Astrocyte (in vitro differentiated cells and primary cell): ENCODE measurements around the gene SCRN3. TPM values are rescaled to one million over a fixed set of nuclear protein-coding genes. Genes with fewer than 3 reads are reported as not detected.

Experiments
- DNase-seq: peaks from one replicate; pipeline ENCODE4 v3.0.0-alpha.2; 2010; ENCODE audit warnings: low read depth
- FAIRE-seq: peaks from 2 replicates; lab custom pipeline; 2011; peaks lifted over from hg19 to GRCh38; lab: Jason Lieb, UNC
- H2AFZ ChIP-seq: 2 replicates; pipeline ENCODE4 v1.6.0; 2012; ENCODE audit warnings: low read depth, low read length, inconsistent platforms
- H3K27ac ChIP-seq: 2 replicates; pipeline ENCODE4 v1.5.1; 2011; ENCODE audit warnings: low read depth, low read length, inconsistent platforms
- H3K27me3 ChIP-seq: 2 replicates; pipeline ENCODE4 v1.6.0; 2011; ENCODE audit warnings: low read length, inconsistent platforms; ENCODE audit not compliant: insufficient read depth
- H3K36me3 ChIP-seq: 2 replicates; pipeline ENCODE4 v1.5.1; 2011; ENCODE audit warnings: low read length, inconsistent platforms; ENCODE audit not compliant: insufficient read depth
- H3K4me1 ChIP-seq: 2 replicates; pipeline ENCODE4 v1.5.1; 2011; ENCODE audit warnings: low read length, inconsistent platforms; ENCODE audit not compliant: insufficient read depth
- H3K4me2 ChIP-seq: 2 replicates; pipeline ENCODE4 v1.6.0; 2012; ENCODE audit warnings: low read length, inconsistent platforms
- H3K4me3 ChIP-seq: 2 replicates; pipeline ENCODE4 v1.5.1; 2011; ENCODE audit warnings: low read depth, mild to moderate bottlenecking, low read length, inconsistent platforms; ENCODE audit not compliant: insufficient read depth
- H3K79me2 ChIP-seq: 2 replicates; pipeline ENCODE4 v1.6.0; 2012; ENCODE audit warnings: mild to moderate bottlenecking, low read length, inconsistent platforms; ENCODE audit not compliant: insufficient read depth
- H3K9ac ChIP-seq: 2 replicates; pipeline ENCODE4 v1.6.0; 2012; ENCODE audit warnings: mild to moderate bottlenecking, low read length, inconsistent platforms
- H3K9me3 ChIP-seq: 2 replicates; pipeline ENCODE4 v1.5.1; 2012; ENCODE audit warnings: low read depth, mild to moderate bottlenecking, low read length, inconsistent platforms; ENCODE audit not compliant: insufficient read depth
- H4K20me1 ChIP-seq: 2 replicates; pipeline ENCODE4 v1.6.0; 2012; ENCODE audit warnings: low read length, inconsistent platforms; ENCODE audit not compliant: insufficient read depth
- H3K27ac Mint-ChIP-seq: one replicate; pipeline ENCODE4 v1.8.0; 2021; ENCODE audit warnings: mild to moderate bottlenecking, mixed read lengths; ENCODE audit not compliant: unreplicated experiment
- H3K27me3 Mint-ChIP-seq: one replicate; pipeline ENCODE4 v1.8.0; 2021; ENCODE audit warnings: low read depth, mixed read lengths; ENCODE audit not compliant: unreplicated experiment
- H3K36me3 Mint-ChIP-seq: one replicate; pipeline ENCODE4 v1.8.0; 2021; ENCODE audit warnings: low read depth, mixed read lengths; ENCODE audit not compliant: unreplicated experiment
- H3K4me1 Mint-ChIP-seq: one replicate; pipeline ENCODE4 v1.8.0; 2021; ENCODE audit warnings: low read depth, mixed read lengths; ENCODE audit not compliant: unreplicated experiment
- H3K4me3 Mint-ChIP-seq: one replicate; pipeline ENCODE4 v1.8.0; 2021; ENCODE audit warnings: mild to moderate bottlenecking, moderate library complexity, mixed read lengths; ENCODE audit not compliant: unreplicated experiment
- H3K9me3 Mint-ChIP-seq: one replicate; pipeline ENCODE4 v1.8.0; 2021; ENCODE audit warnings: mild to moderate bottlenecking, mixed read lengths; ENCODE audit not compliant: unreplicated experiment
- EZH2 ChIP-seq: IDR thresholded peaks from 2 replicates; pipeline ENCODE4 v1.6.1; 2012; ENCODE audit warnings: mild to moderate bottlenecking, low read length, inconsistent platforms; ENCODE audit not compliant: insufficient read depth
- total RNA-seq: library from RNA; stranded (reverse); gene quantifications from 2 replicates; pipeline ENCODE4 v1.2.1, GENCODE V29; 2021
- TF ChIP-seq, protein P1 (sequence below): IDR thresholded peaks from 2 replicates; pipeline ENCODE4 v1.5.1; 2011; ENCODE audit warnings: low read depth, mild to moderate bottlenecking, inconsistent platforms, low read length, moderate library complexity; ENCODE audit not compliant: insufficient read depth

Gene SCRN3
- total RNA-seq, 1 donor from 2014 or later: 20.1 TPM

DNA sequence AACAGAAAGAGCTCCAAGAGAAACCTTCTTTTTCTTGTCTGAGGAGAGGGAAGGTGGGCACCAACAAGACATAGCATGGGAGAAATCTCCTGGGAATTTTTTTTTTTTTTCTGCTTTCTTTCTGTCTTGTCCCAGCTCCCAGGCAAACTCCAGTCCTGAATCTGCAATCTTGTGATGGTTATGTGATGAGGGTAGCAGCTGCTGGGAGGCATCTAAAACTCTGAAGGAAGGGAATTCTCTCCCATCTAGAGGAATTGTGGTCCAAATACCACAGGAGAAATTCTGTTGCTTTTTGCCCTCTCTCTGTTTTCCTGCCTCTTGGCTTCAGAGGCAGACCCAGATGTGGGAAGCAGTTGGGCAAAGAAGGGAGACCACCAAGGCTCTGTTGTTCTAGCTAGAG, 16.7 kb downstream of the SCRN3 start:
- no peaks in the 10 kb centered on the region for H3K27me3 ChIP-seq
- H3K4me2 ChIP-seq: no peak overlapping the region
- Mint-ChIP-seq H3K27me3 (no peaks in the 10 kb centered on the region), H3K36me3 (peaks cover 7% of the 10 kb centered on the region), H3K4me3 (no peak overlapping the region), H3K4me1 (peaks cover 1% of the 10 kb centered on the region), H3K9me3 (no peaks in the 10 kb centered on the region), H3K27ac (no peak overlapping the region)
- H3K4me1 ChIP-seq: no peaks in the 10 kb centered on the region
- no peak overlapping the region for H2AFZ ChIP-seq
- no peak for DNase-seq
- FAIRE-seq: no peak
- no peaks in the 10 kb centered on the region for H3K79me2 ChIP-seq
- no peak overlapping the region for H3K9ac ChIP-seq
- H3K4me3 ChIP-seq: no peak overlapping the region
- H3K27ac ChIP-seq: no peak overlapping the region
- TF ChIP-seq EZH2: no peak
- TF ChIP-seq, protein P1, sequence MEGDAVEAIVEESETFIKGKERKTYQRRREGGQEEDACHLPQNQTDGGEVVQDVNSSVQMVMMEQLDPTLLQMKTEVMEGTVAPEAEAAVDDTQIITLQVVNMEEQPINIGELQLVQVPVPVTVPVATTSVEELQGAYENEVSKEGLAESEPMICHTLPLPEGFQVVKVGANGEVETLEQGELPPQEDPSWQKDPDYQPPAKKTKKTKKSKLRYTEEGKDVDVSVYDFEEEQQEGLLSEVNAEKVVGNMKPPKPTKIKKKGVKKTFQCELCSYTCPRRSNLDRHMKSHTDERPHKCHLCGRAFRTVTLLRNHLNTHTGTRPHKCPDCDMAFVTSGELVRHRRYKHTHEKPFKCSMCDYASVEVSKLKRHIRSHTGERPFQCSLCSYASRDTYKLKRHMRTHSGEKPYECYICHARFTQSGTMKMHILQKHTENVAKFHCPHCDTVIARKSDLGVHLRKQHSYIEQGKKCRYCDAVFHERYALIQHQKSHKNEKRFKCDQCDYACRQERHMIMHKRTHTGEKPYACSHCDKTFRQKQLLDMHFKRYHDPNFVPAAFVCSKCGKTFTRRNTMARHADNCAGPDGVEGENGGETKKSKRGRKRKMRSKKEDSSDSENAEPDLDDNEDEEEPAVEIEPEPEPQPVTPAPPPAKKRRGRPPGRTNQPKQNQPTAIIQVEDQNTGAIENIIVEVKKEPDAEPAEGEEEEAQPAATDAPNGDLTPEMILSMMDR: no peak
- peaks cover 2% of the 10 kb centered on the region for H3K36me3 ChIP-seq
- H3K9me3 ChIP-seq: no peaks in the 10 kb centered on the region
- no peaks in the 10 kb centered on the region for H4K20me1 ChIP-seq

DNA sequence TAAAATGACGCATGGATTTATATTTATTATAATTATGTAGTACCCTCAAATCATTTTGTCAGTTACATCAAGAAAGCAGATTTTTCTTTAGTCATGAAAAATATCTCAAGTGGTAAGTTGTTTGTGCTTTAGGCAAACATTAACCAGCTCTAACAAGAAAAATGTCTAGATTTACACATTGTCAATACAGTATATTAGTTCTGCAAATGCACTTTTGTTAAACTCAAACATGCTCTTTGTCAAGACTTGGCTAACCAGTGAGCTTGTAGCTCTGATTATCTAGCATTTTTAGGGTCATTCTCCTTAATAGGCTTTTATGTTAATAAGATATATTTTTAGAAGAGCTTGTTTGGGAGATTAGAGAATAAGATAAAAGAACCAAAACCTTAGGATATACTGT, 32.7 kb downstream of the SCRN3 start:
- H3K4me1 Mint-ChIP-seq: no peaks in the 10 kb centered on the region
- H3K27me3 Mint-ChIP-seq: no peaks in the 10 kb centered on the region
- H3K9me3 ChIP-seq: no peaks in the 10 kb centered on the region
- H3K36me3 ChIP-seq: no peaks in the 10 kb centered on the region
- H3K27ac ChIP-seq: no peak overlapping the region
- no peaks in the 10 kb centered on the region for H4K20me1 ChIP-seq
- H3K27me3 ChIP-seq: no peaks in the 10 kb centered on the region
- no peak for TF ChIP-seq EZH2
- TF ChIP-seq, protein P1: no peak
- no peaks in the 10 kb centered on the region for H3K4me1 ChIP-seq
- no peak overlapping the region for H3K4me3 ChIP-seq
- H3K4me2 ChIP-seq: no peak overlapping the region
- no peaks in the 10 kb centered on the region for H3K79me2 ChIP-seq
- H3K4me3 Mint-ChIP-seq: no peak overlapping the region
- H3K36me3 Mint-ChIP-seq: no peaks in the 10 kb centered on the region
- H2AFZ ChIP-seq: no peak overlapping the region
- DNase-seq (no peak), FAIRE-seq (no peak)
- no peak overlapping the region for H3K9ac ChIP-seq
- no peaks in the 10 kb centered on the region for H3K9me3 Mint-ChIP-seq
- no peak overlapping the region for H3K27ac Mint-ChIP-seq

DNA sequence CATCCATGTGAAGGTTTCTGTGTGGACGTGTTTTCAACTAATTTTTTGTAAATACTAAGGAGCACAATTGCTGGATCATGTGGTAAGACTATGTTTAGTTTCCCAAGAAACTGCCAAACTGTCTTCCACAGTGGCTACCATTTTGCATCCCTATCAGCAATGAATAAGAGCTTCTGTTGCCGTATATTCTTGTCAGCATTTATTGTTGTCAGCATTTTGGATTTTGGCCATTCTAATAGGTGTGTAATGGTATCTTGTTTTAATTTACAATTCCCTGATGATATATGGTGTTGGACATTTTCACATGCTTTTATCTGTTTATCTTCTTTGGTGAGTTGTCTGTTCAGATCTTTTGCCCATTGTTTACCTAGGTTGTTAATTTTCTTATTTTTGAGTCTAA, 34.5 kb downstream of the SCRN3 start:
- Mint-ChIP-seq H3K9me3 (no peaks in the 10 kb centered on the region), H3K27ac (no peak overlapping the region), H3K36me3 (no peaks in the 10 kb centered on the region), H3K4me3 (no peak overlapping the region), H3K4me1 (no peaks in the 10 kb centered on the region), H3K27me3 (no peaks in the 10 kb centered on the region)
- H3K27me3 ChIP-seq: no peaks in the 10 kb centered on the region
- no peak overlapping the region for H3K4me3 ChIP-seq
- FAIRE-seq (no peak), DNase-seq (no peak)
- H3K36me3 ChIP-seq: no peaks in the 10 kb centered on the region
- H3K4me1 ChIP-seq: no peaks in the 10 kb centered on the region
- H3K79me2 ChIP-seq: no peaks in the 10 kb centered on the region
- no peak for TF ChIP-seq EZH2
- TF ChIP-seq, protein P1: no peak
- H3K4me2 ChIP-seq: no peak overlapping the region
- no peak overlapping the region for H3K27ac ChIP-seq
- no peak overlapping the region for H2AFZ ChIP-seq
- H3K9ac ChIP-seq: no peak overlapping the region
- no peaks in the 10 kb centered on the region for H4K20me1 ChIP-seq
- no peaks in the 10 kb centered on the region for H3K9me3 ChIP-seq
